ENCODE results near the gene SYCE1L.
"Not testable (repeated sequence)": the region's sequence is repeated elsewhere in the genome, so short reads cannot be mapped to it uniquely, and the experiment has no call there.

SYCE1L gene

GRCh38 chr16:77206533-77206932 is 7.3 kb downstream of the SYCE1L start:
- DNase-seq (ENCODE audit: low spot score) = no peak

GRCh38 chr16:77207030-77207429 is 7.8 kb downstream of the SYCE1L start:
- no peak for DNase-seq (ENCODE audit: low spot score)

DNA sequence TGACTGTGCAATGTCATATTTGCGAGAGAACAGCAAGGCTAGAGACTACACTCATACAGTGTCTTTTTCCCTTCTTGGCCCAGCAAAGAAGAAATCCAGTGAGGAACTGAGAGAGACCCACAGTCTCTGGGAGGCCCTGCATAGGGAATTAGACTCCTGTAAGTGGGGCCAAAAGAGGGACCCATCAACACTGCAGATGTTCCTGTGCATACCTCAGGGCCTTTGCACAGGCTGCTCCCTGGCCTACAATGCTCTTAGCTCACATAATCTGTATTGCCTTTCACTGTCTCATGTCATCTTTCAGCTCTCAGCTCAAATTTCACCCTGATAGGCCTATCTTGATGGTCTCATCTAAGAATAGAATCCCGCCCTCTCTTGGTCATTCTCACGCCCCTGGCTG is 9.2 kb downstream of the SYCE1L start:
- no peak for DNase-seq (ENCODE audit: low spot score)

- no peak for DNase-seq (ENCODE audit: low spot score)
Observed at GRCh38 chr16:77211880-77212740, 12.9 kb downstream of the SYCE1L start.

DNA sequence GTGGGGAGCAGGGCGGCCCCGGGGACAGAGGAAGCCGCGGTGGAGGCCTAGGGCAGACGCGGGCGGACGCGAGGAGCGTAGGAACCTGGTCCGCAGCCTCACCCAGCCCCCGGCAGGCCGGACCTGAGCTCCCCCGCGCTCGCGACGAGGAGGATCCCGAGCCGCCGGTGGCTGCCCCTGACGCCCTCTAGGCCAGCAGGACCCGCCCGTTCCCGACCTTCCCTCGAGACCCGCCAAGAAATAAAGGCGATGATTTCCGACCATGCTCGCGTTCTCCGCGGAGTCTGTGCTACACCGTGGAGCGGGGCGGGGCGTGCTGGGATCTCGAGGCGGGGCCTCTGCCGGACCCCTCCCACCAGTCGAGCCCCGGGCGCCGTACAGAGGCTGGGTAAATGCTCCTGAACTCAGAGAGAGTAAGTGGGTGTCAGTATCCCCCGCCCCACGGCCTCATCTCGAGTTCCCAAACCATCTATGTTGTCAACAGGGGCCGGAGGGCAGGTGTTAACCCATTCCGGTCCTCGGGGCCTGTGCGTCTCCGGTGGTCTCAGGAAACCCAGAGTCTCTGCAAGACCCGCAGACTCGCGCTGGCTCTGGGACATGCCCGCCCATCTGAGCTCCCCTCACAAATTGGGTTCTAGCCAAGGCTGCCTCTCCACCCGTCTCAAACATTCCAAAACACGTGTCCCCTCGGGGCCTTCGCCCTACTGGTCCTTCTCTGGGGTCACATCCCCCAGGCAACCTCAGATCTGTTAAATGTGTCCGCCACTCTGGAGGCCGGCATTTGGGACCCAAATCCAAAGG is 13.7 kb downstream of the SYCE1L start:
- no peak for DNase-seq (ENCODE audit: low spot score)

DNA sequence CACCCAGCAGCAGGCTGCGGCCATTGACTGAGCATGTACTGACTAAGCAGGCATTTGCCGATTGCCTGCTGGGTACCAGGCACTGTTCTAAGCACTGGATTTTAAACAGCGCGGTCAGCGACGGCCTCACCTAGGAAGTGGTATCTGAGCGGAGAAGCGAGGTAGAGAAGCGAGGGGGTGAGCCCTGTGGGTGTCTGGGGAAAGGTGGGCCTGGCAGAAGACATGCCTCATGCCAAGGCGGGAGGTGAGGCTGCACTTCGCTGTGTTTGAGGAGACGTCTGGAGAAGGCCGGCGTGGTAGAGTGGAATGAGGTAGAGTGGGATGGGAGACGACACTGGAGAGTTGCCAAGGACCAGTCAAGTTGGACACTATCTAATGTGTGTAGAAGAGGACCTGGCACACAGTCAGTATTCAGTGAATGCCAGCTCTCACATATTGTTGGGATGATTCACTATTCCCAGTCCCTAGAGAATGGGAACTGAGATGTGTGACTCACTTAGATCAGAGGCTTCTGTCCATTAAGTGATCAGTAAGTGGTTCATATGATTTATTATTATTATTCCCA is 14.4 kb downstream of the SYCE1L start:
- no peak for DNase-seq (ENCODE audit: low spot score)

DNA sequence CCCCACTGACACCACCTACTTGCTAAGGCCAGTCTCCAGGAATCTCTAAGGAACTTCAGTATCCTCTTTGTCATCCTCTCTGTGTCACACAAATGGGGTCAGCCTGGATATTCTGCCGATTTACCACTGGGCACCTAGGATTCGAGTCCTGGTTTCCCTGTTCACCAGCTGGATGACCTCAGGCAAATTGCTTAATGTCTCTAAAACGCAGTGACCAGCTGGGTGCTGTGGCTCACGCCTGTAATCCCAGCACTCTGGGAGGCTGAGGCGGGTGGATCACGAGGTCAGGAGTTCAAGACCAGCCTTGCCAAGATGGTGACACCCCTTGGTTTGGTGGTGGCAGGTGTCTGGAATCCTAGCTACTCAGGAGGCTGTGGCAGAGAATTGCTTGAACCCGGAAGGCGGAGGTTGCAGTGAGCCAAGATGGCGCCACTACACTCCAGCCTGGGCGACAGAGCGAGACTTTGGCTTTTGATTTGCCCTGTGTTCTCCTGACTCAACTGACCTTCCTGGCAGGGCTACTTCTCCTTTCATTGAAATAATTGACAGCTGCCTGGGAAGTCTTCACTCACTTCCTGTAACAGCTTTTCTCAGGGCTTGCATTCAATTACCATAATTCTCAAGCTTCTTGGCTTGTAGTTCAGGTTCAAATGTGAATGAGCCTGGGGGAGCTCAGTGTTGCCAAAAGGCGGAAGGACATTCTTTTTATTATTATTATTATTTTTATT is 15.4 kb downstream of the SYCE1L start:
- no peak for DNase-seq (ENCODE audit: low spot score)

DNA sequence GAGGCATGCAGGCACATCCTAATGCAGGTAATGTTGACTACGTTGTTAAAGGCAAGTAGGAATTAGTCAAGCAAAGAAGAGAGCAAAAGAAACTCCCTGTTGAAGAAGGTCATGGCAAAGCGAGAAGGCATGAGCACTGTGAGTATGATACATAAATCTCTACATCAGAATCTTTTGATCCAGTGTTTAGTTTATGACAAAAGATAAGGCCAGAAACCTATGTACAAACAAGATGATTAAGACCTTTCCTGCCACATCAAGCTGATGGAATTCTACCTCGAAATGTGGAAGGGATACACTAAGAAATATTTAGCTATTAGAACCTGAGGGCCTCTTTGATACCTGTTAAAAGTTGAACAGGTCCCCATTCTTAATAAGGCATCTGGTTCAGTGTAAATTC is 20.2 kb downstream of the SYCE1L start:
- no peak for DNase-seq (ENCODE audit: low spot score)

- no peak for DNase-seq (ENCODE audit: low spot score)
Observed at GRCh38 chr16:77220427-77220826, 21.2 kb downstream of the SYCE1L start.

DNA sequence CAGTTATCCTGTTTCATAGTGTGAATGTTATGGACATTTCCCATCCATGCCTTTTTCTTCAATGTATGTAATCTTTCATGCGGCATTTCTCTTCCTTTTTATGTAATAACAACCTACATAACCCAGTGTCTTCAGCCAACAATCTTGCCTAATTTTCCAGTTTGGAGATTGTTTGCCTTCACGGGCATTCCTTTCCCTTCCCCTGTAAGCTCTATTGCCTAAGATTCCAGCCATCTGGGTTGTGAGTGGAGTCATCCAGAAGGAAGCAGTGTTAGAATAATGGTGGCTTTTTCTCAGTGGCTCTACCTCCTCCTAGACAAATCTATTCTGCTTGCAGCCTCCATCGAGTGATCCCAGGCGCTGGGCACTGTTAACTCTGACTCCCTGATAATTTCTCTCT is 22.3 kb downstream of the SYCE1L start:
- DNase-seq (ENCODE audit: low spot score) = no peak

GRCh38 chr16:77223184-77223583 is 24.0 kb downstream of the SYCE1L start:
- peak; percentile 10 for DNase-seq (ENCODE audit: low spot score)

DNA sequence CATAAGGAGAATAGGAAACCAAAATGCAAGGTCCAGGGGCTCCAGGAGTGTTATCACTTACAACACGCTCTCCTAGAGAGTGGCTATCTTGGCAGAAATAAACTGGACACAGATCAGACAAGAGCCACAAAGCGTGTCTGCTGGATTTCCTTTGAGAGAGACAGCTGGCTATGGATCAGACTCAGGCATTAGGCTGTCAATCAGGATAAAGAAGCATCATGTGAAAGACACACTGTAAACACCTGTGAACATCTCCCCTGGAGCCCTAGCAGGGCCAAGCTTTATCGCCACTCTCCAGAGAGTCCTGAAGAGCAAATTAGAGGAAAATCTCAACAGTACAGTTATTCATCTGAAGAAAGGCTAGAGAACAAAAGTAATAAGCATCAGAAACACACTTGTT is 26.0 kb downstream of the SYCE1L start:
- no peak for DNase-seq (ENCODE audit: low spot score)

DNA sequence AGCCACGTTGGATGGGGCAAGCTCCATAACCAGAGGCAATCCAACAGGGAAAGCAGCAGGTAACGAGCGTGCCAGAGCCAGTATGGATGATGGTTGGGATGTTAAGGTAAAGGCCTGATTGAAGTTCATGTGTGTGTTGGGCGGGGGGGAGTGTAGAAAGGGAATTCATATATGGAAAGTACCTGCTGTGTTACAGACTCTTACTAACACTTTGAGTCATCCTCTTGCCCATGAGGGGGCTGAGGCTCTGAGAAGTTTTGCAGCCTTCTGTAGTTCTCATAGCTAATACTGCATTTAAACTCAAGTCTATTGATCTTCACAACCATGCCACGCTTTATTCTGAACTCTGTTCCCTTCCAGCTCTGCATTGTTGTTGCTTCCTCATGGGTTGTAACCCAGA is 28.5 kb downstream of the SYCE1L start:
- no peak for DNase-seq (ENCODE audit: low spot score)

- DNase-seq (ENCODE audit: low spot score) = no peak
Observed at GRCh38 chr16:77231047-77231446, 31.8 kb downstream of the SYCE1L start.

DNA sequence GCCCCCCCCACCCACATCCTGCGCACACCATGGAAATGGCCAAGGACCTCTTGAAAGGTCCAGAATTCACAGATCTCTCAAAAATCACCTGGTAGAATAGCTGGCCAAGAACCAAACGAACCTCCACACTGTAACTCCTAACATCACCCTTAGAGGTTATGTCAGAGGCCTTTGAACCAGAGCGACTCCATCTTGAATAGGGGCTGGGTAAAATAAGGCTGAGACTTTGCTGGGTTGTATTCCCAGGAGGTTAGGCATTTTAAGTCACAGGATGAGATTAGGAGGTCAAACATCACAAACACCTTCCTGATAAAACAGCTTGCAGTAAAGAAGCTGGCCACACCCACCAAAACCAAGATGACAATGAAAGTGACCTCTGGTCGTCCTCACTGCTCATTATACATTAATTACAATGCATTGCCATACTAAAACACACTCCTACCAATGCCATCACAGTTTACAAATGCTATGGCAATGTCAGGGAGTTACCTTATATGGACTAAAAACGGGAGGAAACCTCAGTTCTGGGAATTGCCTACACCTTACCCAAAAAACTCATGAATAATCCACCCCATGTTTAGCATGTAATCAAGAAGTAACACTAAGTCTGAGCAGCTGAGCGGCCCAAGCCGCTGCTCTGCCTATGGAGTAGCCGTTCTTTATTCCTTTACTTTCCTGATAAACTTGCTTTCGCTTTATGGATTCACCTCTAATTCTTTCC is 34.8 kb downstream of the SYCE1L start:
- no peak for DNase-seq (ENCODE audit: low spot score)

- no peak for DNase-seq (ENCODE audit: low spot score)
Observed at GRCh38 chr16:77234611-77235010, 35.4 kb downstream of the SYCE1L start.

DNA sequence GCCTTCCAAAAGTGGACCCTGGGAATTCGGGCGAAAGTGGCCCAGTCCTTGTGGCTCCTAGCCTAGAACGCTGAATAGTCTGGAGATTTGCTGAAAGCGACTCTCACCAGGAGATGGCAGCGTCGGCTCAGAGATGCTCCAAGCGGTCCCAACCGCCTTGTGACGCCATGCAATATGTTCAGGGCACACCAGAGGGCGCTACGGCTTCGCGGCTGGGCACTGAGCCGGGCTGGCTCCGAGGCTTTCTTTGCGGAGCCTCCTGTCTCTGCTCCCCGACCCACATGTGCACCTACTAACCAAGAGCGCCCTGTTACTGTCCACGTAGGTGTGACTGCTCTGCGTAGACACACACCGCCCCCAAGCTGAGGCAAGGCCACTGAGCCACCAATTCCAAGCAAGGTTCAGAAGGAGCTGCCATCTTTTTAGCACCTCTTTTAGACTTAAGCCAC is 36.9 kb downstream of the SYCE1L start:
- DNase-seq (ENCODE audit: low spot score) = peak; percentile 77

DNA sequence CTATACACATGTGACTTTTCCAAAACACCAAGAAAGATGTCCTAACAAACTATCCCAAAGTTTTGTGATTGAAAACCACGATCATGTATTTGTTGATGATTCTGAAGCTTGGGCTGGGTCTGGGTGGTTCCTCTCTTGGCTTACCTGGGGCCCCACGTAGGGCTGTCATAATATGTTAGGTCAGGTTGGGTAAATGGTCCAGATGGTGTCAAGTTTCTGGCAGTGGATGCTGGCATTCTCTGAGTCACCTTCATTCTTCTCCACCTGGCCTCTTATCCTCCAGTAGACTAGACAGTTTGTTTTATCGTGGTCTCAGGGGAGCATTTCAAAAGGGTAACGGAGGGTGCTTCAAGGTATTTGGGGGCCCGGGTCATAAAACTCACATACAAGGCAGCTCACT is 39.4 kb downstream of the SYCE1L start:
- no peak for DNase-seq (ENCODE audit: low spot score)

- not testable (repeated sequence) for DNase-seq (ENCODE audit: low spot score)
Observed at GRCh38 chr16:77242471-77242870, 43.3 kb downstream of the SYCE1L start.

DNA sequence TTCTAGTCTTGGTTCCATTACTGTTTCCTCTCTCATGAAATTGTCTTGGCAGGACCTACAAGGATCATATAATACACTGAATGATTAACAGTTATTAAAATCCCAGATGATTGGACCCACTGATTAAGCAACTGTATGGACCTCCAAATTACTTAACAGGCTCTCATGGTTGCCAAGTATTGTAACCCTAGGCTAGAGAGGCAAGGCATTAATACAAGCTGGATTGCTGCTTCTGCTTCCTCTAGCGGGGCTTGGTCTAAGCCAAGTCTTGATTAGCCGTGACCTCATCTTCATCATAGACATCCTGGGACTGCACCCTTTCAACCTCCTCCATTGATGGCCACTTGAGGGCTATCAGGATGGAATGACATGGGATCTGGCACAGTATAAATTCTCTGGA is 46.9 kb downstream of the SYCE1L start:
- no peak for DNase-seq (ENCODE audit: low spot score)

DNA sequence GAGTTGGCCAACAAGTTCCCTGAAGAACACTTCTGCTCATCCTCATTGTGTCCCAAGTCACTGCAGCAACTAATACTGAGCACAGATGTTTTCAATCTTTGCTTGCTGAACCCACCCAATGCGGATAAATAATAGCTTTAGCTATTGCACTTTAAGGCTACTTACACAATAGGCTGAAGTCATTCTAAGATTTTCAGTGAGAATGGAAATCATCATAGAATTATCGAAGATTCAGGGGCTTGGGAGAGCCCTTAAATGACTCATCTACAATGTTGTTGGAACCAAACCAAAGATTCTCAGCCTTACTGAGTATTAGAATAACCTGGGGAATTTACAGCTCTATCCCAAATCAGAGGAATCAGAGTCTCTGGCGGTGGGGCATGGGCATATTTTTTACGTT is 51.2 kb downstream of the SYCE1L start:
- no peak for DNase-seq (ENCODE audit: low spot score)
